Activated T-cell treated with anti-CD3 and anti-CD28 coated beads, Interleukin-2, amount 50 U/mL, for 24 hours (primary cell): ENCODE results near the gene CFAP97.

ENCODE experiments used
- DNase-seq: peaks from one replicate; pipeline ENCODE4 v3.0.0-alpha.2; 2020
- H3K27ac Mint-ChIP-seq: 2 replicates; pipeline ENCODE4 v1.8.0; 2020; ENCODE audit warnings: mild to moderate bottlenecking, mixed read lengths
- H3K27me3 Mint-ChIP-seq: 2 replicates; pipeline ENCODE4 v1.8.0; 2020; ENCODE audit warnings: mixed read lengths
- H3K36me3 Mint-ChIP-seq: 2 replicates; pipeline ENCODE4 v1.8.0; 2020; ENCODE audit warnings: low read depth, mixed read lengths
- H3K4me1 Mint-ChIP-seq: 2 replicates; pipeline ENCODE4 v1.8.0; 2020; ENCODE audit warnings: low read depth, mixed read lengths
- H3K4me3 Mint-ChIP-seq: 2 replicates; pipeline ENCODE4 v1.8.0; 2020; ENCODE audit warnings: mild to moderate bottlenecking, moderate library complexity, mixed read lengths
- H3K9me3 Mint-ChIP-seq: 2 replicates; pipeline ENCODE4 v1.8.0; 2020; ENCODE audit warnings: mixed read lengths

The CFAP97 gene

DNA sequence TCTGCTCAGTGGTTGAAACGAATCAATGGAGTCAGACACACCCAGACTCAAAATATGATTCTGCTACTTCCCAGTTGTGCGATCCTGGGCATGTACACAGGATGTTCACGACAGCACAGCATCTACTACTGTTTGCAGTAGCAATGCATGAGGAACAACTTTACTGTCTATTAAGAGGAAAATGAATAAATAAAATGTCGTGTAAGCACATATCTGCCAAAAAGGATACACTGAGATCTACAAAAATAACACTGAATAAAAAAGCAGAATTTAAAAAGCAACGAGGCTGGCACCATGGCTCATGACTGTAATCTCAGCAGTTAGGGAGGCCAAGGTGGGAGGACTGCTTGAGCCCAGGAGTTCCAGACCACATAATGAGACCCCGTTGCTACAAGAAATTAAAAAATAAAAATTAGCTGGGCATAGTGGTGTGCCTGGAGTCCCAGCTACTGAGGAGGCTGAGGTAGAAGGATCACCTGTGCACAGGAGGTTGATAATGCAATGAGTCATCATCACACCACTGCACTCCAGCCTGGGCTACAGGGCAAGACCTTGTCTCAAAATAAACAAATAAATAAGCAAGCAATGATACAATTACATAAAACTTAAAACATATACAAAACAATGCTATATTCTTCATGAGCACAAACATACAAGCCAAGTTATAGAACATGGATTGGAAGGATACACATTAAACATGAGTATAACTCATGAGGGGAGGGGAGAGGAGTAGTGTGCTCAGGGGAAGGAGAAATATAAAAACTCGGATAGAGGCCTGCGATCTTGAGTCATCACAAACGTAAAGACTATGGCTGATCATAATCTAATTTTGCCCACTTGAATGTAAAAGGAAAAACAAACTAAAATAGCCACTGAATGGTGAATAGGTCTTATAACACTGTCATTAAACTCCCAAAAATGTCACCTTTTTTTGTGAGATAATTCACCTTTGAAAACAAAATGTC, 8.6 kb downstream of the CFAP97 start:
- Mint-ChIP-seq H3K27me3 (no peaks in the 10 kb centered on the region), H3K4me1 (peaks cover 40% of the 10 kb centered on the region), H3K4me3 (no peak overlapping the region), H3K9me3 (no peaks in the 10 kb centered on the region), H3K27ac (peak overlapping the region; percentile 52), H3K36me3 (peaks cover 62% of the 10 kb centered on the region)
- no peak for DNase-seq

GRCh38 chr4:185192059-185192458, 11.7 kb downstream of the CFAP97 start:
- Mint-ChIP-seq H3K27me3 (no peaks in the 10 kb centered on the region), H3K4me1 (peaks cover 44% of the 10 kb centered on the region), H3K4me3 (no peak overlapping the region), H3K27ac (no peak overlapping the region), H3K36me3 (peaks cover 66% of the 10 kb centered on the region), H3K9me3 (no peaks in the 10 kb centered on the region)
- DNase-seq: no peak

DNA sequence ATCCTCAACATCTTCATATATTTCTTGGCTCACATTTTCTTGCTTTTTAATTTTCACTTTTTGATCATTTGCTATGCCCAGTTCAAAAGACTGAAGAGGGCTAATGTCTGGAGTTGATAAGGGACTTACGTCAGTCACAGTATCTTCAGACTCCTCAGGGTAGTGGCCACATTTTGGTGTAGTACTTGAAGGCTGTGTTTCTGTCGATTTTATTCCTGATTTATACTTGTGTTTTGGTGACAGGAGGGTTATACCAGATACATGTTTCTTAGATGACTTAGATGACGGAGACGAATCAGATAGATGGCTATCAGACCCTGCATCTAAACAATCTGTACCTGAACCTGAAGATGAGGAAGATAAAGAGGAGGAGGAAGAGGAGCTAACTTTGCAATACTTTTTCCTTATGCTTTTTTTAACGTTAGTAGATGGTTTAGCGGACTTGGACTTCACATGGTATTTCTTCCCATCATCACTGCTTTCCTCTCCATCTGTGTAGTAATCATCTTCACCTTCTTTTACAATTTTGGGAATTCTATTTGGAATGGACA, 13.4 kb downstream of the CFAP97 start:
- H3K9me3 Mint-ChIP-seq: no peaks in the 10 kb centered on the region
- H3K4me3 Mint-ChIP-seq: no peak overlapping the region
- H3K36me3 Mint-ChIP-seq: peaks cover 64% of the 10 kb centered on the region
- DNase-seq: no peak
- H3K27ac Mint-ChIP-seq: no peak overlapping the region
- peaks cover 45% of the 10 kb centered on the region for H3K4me1 Mint-ChIP-seq
- no peaks in the 10 kb centered on the region for H3K27me3 Mint-ChIP-seq

DNA sequence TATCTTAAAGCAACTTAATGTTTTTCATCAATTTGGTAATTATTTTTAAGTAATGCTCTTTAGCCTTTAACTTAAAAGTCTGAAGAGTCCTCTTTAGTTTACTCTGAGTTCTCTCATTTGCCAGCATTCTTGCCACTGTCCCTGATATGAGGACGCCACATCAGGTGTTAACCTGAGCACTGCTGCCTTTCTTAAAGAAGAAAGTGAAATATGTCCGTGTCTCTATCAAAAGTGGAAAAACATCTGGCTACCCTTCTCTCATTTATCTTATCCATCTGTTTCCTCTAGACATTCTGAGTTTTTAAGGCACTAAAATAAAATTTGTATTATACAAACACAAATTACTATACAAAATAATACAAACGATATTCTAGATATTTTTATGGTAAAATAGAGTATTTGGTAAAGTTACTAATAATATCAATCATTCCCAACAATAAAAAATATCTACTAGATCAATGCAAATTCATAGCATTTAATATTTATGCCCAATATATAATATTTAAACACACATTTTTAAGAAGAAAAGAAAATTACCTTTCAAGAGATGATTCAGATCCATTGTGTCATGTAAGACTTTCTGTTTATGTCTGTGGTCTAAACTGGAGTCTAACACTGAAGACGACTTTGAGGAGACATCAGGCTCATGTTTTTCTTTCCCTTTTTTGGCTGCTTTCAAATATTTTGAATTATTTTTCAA, 14.0 kb downstream of the CFAP97 start:
- DNase-seq: no peak
- peaks cover 62% of the 10 kb centered on the region for H3K36me3 Mint-ChIP-seq
- H3K9me3 Mint-ChIP-seq: no peaks in the 10 kb centered on the region

DNA sequence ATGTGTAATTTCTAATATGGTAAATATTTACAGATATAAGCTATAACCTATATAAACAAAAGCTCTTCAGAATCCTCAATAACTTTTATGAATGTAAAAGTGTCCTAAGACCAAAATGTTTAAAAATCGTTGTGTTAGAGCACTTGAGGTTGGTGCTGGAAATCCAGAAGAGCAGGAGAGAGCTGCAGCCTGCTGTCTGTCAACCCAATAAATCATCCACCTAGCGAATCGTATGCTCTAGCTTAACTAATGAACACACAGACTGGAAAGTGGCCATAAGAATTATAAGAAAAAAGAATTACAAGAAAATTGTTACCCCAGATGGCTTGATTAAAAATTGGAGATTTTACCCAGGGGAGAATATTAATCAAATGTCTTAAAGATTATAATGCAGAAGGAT, 17.0 kb downstream of the CFAP97 start:
- Mint-ChIP-seq H3K27ac (no peak overlapping the region), H3K36me3 (peaks cover 62% of the 10 kb centered on the region), H3K27me3 (no peaks in the 10 kb centered on the region), H3K4me3 (no peak overlapping the region), H3K4me1 (peaks cover 39% of the 10 kb centered on the region), H3K9me3 (no peaks in the 10 kb centered on the region)
- no peak for DNase-seq

More for the DNA sequence above, 14.0 kb downstream of the CFAP97 start:
- no peak overlapping the region for H3K27ac Mint-ChIP-seq
- no peaks in the 10 kb centered on the region for H3K27me3 Mint-ChIP-seq
- peaks cover 42% of the 10 kb centered on the region for H3K4me1 Mint-ChIP-seq
- no peak overlapping the region for H3K4me3 Mint-ChIP-seq

- peaks cover 56% of the 10 kb centered on the region for H3K36me3 Mint-ChIP-seq
- no peak overlapping the region for H3K27ac Mint-ChIP-seq
- no peaks in the 10 kb centered on the region for H3K27me3 Mint-ChIP-seq
- peak; percentile 64 for DNase-seq
- H3K4me3 Mint-ChIP-seq: no peak overlapping the region
- H3K9me3 Mint-ChIP-seq: no peaks in the 10 kb centered on the region
- peaks cover 46% of the 10 kb centered on the region for H3K4me1 Mint-ChIP-seq
Observed at GRCh38 chr4:185183622-185184281, 20.0 kb downstream of the CFAP97 start.

- DNase-seq: no peak
- Mint-ChIP-seq H3K36me3 (peaks cover 51% of the 10 kb centered on the region), H3K4me1 (peaks cover 42% of the 10 kb centered on the region), H3K27me3 (no peaks in the 10 kb centered on the region), H3K4me3 (no peak overlapping the region), H3K9me3 (no peaks in the 10 kb centered on the region), H3K27ac (no peak overlapping the region)
Observed at GRCh38 chr4:185182239-185182638, 21.6 kb downstream of the CFAP97 start.

DNA sequence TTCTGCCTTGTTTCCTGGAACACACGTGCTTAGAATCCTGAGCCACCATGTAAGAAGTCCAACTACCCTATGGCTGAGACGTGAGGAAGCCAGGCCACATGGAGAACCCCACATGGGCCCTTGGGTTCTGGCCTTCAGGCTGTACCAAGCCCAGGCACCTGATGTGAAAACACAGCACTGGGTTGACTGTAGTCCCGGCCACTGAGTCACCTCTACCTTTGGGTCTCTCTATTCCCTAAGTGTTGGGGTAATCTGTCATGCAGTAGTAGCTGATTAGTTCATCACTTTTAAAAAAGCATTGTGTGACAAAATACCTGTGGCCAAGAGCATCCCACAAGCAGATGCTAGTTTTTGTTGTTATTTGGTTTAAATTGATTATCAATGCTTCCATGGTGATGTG, 24.3 kb downstream of the CFAP97 start:
- Mint-ChIP-seq H3K4me3 (no peak overlapping the region), H3K4me1 (peaks cover 31% of the 10 kb centered on the region), H3K27ac (no peak overlapping the region), H3K36me3 (peaks cover 48% of the 10 kb centered on the region), H3K27me3 (no peaks in the 10 kb centered on the region), H3K9me3 (no peaks in the 10 kb centered on the region)
- DNase-seq: no peak

- no peaks in the 10 kb centered on the region for H3K9me3 Mint-ChIP-seq
- H3K27ac Mint-ChIP-seq: no peak overlapping the region
- H3K4me1 Mint-ChIP-seq: peaks cover 5% of the 10 kb centered on the region
- DNase-seq: no peak
- H3K4me3 Mint-ChIP-seq: no peak overlapping the region
- no peaks in the 10 kb centered on the region for H3K27me3 Mint-ChIP-seq
- H3K36me3 Mint-ChIP-seq: peaks cover 77% of the 10 kb centered on the region
Observed at GRCh38 chr4:185171373-185172071, 32.3 kb downstream of the CFAP97 start.

GRCh38 chr4:185167234-185167633, 36.6 kb downstream of the CFAP97 start:
- Mint-ChIP-seq H3K4me3 (no peak overlapping the region), H3K36me3 (peaks cover 75% of the 10 kb centered on the region), H3K27ac (no peak overlapping the region), H3K27me3 (peaks cover 7% of the 10 kb centered on the region), H3K4me1 (peaks cover 23% of the 10 kb centered on the region), H3K9me3 (no peaks in the 10 kb centered on the region)
- DNase-seq: no peak

DNA sequence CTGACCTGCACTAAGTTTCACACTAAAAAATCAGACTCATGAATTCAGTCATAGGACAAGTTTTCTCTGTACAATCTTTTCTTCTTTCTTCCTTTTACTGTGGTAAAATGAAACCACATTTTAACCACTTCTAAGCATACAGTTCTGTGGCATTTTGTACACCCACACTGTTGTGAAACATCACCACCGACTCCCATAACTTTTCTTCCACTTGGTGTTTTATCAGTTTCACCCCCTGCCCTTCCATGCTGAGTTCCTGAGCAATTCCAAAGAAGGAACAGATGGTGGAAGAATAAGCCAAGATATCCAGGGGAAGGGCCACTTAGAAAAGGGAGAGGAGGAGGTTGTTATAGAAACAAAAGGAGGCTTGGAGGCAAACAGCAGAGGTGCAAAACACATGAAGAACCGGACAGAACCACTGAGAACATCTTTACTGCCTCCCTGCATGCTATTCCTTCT, 38.2 kb downstream of the CFAP97 start:
- Mint-ChIP-seq H3K4me3 (no peak overlapping the region), H3K36me3 (peaks cover 77% of the 10 kb centered on the region), H3K9me3 (no peaks in the 10 kb centered on the region), H3K27me3 (peaks cover 7% of the 10 kb centered on the region), H3K27ac (peak overlapping the region; percentile 53), H3K4me1 (peaks cover 23% of the 10 kb centered on the region)
- DNase-seq: no peak

GRCh38 chr4:185151296-185151695, 52.5 kb downstream of the CFAP97 start:
- Mint-ChIP-seq H3K27ac (no peak overlapping the region), H3K27me3 (no peaks in the 10 kb centered on the region), H3K4me3 (no peak overlapping the region), H3K36me3 (peaks cover 72% of the 10 kb centered on the region), H3K9me3 (no peaks in the 10 kb centered on the region), H3K4me1 (no peaks in the 10 kb centered on the region)
- DNase-seq: no peak

GRCh38 chr4:185149392-185149791, 54.4 kb downstream of the CFAP97 start:
- peaks cover 7% of the 10 kb centered on the region for H3K27me3 Mint-ChIP-seq
- no peaks in the 10 kb centered on the region for H3K4me1 Mint-ChIP-seq
- H3K4me3 Mint-ChIP-seq: no peak overlapping the region

GRCh38 chr4:185145572-185145971, 58.2 kb downstream of the CFAP97 start:
- no peak for DNase-seq
- peaks cover 13% of the 10 kb centered on the region for H3K4me1 Mint-ChIP-seq
- peaks cover 22% of the 10 kb centered on the region for H3K36me3 Mint-ChIP-seq
- no peak overlapping the region for H3K4me3 Mint-ChIP-seq
- H3K27ac Mint-ChIP-seq: no peak overlapping the region
- peaks cover 27% of the 10 kb centered on the region for H3K27me3 Mint-ChIP-seq
- no peaks in the 10 kb centered on the region for H3K9me3 Mint-ChIP-seq

More at GRCh38 chr4:185149392-185149791, 54.4 kb downstream of the CFAP97 start:
- peaks cover 56% of the 10 kb centered on the region for H3K36me3 Mint-ChIP-seq
- H3K9me3 Mint-ChIP-seq: no peaks in the 10 kb centered on the region
- H3K27ac Mint-ChIP-seq: no peak overlapping the region
- DNase-seq: no peak
